Right forelimb (tissue), 1 donor: Measurements from ENCODE around the gene ZBP1.

Experiments used
- DNase-seq: peaks from one replicate; pipeline ENCODE4 v3.0.0-alpha.2; 2018

ZBP1 gene

DNA sequence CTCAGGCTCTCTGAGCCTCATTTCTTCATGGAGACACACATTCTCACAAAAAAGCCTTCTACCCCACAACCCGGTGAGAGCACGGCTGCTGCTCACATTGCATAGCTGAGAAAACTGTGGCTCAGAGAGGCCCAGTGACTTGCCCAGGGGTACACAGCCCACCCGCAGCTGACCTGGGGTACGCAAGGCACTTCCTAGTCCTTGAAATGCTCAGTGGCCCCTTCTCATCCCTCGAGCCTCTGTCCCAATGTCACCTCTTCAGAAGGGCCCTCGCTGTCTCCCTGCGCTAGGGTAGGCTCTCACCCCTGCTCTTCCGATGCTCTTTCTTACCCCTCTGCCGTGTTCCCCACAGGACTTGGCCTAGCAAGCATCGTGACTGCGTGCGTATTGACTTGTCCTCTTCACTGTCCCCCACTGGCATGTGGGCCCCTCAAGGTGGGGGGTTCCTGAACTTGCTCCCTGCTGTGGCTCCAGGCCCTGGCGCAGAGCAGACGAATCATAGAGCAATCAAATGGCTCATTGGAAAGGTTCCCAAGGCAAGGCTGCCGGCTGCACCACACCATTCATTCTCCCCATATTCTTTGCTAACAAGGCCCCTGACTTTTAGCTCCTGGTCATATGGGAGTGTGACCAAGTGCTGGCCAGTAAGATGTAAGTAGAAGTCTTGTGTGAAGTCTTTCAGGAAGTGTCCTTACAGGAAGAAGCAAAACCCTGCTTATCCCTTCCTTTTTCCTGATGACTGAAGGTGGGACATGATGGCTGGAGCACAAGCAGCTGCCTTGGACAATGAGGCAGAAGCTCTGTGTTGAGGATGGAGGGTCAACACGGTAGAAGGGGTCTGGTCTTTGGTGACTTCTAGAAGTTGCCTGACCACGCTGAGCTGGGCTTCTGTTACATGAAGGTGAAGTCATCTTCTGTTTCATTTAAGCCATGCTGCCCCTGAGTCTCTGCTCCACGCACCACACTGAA is 36.7 kb downstream of the ZBP1 start:
- no peak for DNase-seq

DNA sequence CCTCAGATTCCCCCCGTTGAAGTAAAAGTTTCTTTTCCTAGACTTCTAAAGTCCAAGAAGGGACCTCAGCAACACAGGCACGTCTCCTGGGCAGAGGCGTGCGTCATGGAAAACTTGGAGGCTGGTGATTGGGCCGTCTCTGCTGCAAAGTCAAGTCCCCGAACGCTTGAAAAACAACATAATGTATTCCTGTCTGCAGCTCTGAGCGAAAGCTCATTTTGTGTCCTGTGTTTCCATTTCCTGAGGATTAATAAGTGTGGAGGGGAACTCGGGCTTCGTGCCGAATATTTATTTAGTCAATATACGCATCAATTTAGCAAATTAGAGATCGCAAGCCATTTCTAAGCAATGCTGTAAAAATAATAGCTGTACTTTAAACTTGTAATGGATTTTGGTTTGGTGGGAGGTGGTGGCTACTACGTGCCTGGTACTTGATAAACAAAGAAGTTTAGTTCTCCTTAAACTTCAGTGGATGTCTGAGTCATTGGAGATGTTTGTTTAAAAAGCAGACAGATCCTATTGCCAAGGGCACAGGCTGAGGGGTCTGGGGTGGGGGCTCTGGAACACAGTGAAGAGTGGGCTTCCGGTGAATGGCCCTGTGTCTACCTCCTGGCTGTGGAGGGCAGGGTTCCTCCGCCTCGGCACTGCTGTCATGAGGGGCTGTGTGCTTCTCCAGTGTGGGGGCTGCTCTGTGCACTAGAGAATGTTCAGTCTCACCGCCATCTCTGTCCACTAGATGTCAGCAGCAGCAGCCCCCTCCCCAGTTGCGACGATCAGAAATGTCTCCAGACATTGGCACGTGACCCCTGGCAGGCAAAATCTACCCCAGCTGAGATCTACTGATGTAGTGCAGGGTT is 37.6 kb downstream of the ZBP1 start:
- peak; percentile 77 for DNase-seq

- DNase-seq = no peak
Measured at GRCh38 chr20:57582029-57582378, 38.2 kb downstream of the ZBP1 start.

- DNase-seq = no peak
Measured at GRCh38 chr20:57581202-57582028, 38.8 kb downstream of the ZBP1 start.

DNA sequence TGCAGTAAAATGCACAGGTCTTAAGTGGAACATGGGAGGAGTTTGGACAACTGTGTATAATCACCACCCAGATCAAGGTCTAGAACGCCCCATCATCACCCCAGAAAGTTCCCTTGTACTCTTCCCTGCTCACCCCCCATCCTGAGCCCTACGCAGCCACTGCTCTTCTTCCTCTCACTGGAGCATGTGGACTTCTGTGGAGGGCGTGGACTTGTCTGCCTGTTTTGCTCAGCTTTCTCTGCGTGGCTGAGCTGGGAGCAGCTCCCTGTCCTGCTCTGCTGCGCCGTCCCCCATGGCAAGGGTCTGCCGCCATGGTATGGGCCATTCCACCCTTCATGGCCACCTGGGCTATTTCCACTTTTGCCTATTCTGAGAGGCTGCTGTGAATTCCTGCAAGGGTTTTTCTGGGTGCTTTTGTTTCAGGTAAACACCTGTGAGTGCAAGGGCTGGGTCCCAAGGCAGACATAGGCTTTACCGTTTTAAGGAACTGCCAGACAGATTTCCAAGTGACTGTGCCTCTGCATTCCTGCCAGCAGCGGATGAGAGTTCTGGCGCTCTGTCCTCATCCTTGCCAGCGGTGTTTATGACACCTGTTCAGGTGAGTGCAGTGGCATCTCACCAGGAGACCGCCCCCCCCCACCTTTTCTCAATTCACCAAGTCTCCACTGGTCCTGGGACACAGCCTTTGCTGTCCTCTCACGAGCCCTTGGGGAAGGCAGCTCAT is 39.6 kb downstream of the ZBP1 start:
- DNase-seq = no peak

GRCh38 chr20:57579898-57580447 is 40.3 kb downstream of the ZBP1 start:
- DNase-seq = no peak

- DNase-seq = no peak
Measured at GRCh38 chr20:57579331-57579897, 40.8 kb downstream of the ZBP1 start.

DNA sequence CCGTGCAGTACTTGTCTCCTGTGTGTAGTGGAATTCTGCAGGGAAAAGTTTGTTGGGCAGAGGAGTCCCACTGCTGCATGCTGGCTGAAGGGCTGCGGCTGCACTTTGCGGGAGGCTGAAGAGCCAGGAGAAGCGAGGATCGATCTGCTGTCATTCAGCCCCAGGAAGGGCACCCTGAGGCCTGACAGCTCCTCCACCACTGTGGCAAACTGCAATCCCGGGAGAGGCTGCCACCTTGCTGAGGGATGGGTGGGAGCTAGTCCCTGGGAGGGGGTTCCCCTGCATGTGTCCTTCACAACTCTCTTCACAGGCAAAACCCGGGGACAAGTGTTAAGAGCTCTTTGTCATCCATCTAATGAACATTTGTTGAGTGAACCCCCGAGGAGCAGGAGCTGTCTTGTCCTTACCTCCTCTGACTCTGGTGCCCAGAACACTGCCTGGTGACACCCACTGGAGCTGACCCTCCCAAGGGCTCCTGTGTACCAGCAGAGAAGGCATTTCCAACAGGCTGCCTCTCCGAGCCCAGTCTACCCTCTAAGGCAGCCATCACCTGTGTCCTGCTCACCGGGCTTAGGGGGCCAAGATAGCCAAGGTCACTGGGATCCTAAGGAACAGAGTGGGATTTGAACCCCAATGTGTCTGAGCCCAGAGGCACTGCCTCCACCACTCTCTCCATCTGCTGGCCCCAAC is 41.6 kb downstream of the ZBP1 start:
- no peak for DNase-seq

DNA sequence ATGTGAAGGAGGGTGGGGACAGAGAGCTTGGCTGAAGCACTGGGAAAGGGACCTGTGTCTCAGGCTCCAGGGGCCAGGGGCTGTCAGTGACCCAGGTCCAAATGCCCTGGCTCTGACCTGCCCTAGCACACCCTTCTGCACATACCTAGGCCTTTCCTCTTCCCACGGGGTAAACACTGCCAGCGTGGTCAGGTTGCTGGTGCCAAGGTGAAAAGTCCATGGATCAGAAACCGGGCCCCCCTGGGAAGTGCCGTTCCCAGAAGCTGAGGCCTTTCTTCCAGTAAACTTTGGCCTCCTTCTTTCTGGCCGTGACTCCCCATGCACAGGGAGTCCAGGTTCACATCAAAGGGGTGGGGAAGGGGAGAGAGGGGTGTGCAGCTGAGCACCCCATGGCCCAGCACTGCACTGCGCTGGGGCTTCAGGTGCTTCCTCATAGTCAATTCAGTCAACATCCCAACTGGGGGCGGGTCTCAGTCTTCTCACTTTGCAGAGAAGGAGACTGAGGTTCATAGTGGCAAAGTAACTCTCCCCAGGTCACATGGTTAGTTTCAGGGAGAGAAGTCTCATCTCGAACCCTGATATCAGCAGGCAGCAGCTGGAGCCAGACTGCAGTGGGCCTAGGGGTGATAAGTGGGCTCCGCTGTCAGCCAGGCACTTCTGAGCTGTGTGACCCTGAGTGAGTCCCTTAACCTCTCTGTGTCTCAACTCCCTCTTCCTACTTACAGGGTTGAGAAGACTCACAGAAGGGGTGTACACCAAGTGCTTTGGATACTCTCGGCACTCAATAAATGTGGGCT is 42.3 kb downstream of the ZBP1 start:
- no peak for DNase-seq

DNA sequence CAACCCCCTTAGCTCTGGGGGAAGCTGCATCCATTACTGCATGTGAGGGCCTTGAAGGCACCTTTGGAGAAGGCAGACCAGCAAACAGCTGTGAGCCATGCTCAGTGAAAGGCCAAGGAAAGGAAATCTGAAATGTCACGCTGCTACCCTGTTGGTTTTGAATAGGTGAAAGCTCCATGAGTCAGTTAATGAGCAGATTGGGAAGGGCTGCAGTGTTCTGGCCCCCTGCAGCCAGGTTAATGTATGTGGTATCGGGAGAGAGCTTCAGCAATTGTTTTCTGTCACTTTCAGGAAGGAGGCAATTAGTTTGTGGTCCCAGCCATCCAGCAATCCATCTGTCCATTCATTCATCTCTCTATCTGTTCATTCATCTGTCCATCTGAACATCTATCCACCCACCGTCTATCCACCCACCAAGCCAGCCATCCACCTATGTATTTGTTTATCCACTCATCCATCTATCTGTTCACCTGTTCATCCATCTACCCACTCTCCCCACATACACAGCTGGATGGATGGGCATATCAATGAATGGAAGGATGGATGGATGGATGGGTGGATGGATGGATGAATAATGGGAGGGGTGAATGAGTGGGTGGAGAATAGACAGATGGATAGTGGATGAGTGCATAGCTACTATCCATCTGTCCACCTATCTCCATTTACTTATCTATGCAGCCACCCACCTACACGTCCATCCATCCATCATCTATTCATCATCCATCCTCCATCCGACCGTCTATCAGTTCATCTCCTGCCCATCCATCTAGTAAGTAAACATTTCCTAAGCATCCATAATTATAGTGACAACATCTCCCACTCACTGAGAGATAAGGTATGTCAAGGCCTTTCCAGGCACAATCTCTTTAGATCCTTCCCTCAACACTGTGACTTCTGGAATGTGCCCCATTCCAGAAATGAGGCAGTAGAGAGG is 43.3 kb downstream of the ZBP1 start:
- DNase-seq = no peak

- DNase-seq = no peak
Measured at GRCh38 chr20:57576002-57576401, 44.2 kb downstream of the ZBP1 start.

- DNase-seq = no peak
Measured at GRCh38 chr20:57574954-57575353, 45.3 kb downstream of the ZBP1 start.

DNA sequence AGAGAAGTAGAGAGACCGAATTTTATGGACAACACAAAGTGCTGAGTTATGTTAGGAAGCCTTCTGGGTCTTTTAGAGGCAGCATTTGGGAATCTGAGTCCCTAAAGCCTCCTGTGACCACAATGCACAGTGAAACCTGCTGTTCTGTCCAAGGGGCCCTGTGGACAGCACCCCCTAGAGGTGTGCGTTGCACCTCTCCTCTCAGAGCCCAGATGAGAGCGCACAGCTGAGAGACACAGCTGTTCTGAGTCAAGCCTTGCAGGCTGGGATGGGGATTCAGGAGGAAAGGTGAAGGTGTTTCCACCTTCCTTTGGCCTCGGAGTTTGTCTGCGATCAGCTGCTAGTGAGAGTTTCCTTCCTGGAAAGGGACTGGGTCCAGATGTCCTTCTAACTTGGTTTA is 46.3 kb downstream of the ZBP1 start:
- no peak for DNase-seq

DNA sequence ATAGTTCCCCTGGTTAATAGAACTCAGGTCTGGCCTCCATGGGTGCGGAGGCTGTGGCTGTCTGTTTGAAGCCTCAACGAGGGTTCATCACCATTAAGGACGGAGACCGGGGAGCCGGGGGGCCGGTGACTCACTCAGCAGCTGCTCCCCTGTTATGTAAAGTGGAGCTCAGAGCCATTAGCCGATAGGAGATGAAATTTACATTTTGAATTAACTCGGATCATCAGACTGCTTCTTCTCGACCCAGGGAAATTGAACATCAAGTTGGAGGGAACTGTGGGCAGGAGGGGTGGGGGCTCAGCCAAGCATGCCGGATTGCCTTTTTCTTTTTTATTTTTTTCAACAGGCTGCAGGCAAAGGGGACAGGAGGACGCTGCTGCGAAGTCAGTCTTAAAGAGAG is 47.0 kb downstream of the ZBP1 start:
- no peak for DNase-seq

DNA sequence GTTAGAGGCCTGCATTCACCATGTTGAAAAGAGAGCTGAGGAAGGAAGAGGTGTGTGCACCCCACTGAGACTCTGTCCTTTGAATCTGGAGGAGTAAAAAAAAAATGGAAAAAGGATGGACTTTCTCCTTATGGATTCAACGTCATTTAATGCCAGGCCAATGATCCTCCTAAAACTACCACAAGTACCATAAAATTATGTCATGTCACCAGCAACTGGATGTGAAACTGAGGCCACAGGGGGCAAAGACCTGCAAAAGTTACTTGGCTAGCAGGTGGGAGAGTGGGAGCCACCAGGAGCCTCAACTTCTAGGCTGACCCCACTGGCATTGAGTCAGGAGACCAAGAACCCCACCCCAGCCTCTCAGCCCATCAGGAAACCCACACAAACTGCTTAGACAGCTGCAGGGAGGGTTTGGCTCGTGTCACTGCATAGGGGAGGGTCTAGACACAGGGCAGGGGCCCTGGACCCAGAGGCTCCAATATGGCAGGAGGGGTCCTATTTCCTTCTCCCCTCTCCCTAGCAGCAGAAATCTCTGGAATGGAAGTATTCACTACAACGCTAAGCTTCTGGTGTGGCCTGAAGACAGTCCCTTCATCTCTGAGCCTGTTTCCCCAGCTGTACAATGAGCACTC is 48.3 kb downstream of the ZBP1 start:
- DNase-seq = no peak

- DNase-seq = no peak
Measured at GRCh38 chr20:57570920-57571319, 49.3 kb downstream of the ZBP1 start.

- DNase-seq = no peak
Measured at GRCh38 chr20:57570145-57570850, 49.9 kb downstream of the ZBP1 start.

- no peak for DNase-seq
Measured at GRCh38 chr20:57568960-57569359, 51.3 kb downstream of the ZBP1 start.
